ENCODE data around the gene JUN. TPM values are rescaled to one million over a fixed set of nuclear protein-coding genes. Genes with fewer than 3 reads are reported as not detected.
A peak's percentile ranks its signal among the peaks of the same experiment; 100 is the strongest.

JUN gene
- total RNA-seq, 1 experiment from 2014 or later: 132 TPM

GRCh38 chr1:58764294-58764978 is 19.4 kb downstream of the JUN start:
- DNase-seq (ENCODE audit: low read depth): peak; percentile 90

GRCh38 chr1:58763214-58763613 is 20.6 kb downstream of the JUN start:
- DNase-seq (ENCODE audit: low read depth): peak; percentile 95

GRCh38 chr1:58762806-58763205 is 21.0 kb downstream of the JUN start:
- peak; percentile 74 for DNase-seq (ENCODE audit: low read depth)

DNA sequence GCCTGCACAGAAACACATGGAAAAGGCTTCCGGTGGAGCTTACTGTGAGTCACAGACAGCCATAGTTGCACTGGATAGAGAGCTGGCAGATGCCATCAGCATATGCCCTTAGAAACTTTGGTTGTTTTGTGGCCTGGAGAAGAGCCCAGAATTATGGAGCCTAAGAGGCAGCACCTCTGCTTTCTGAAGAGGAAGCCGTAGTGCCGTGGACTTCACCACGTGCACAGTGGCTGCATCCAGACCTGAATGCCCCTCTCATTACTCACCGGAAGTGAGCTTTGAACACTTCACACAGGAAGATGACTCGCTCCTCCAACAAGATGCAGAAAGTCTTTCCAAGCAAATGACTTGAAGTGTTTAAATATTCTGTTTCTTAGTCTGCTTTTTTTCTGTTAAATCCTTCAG is 28.4 kb downstream of the JUN start:
- DNase-seq (ENCODE audit: low read depth): peak; percentile 100

- no peak for DNase-seq (ENCODE audit: low read depth)
Observed at GRCh38 chr1:58754683-58755467, 29.0 kb downstream of the JUN start.

DNA sequence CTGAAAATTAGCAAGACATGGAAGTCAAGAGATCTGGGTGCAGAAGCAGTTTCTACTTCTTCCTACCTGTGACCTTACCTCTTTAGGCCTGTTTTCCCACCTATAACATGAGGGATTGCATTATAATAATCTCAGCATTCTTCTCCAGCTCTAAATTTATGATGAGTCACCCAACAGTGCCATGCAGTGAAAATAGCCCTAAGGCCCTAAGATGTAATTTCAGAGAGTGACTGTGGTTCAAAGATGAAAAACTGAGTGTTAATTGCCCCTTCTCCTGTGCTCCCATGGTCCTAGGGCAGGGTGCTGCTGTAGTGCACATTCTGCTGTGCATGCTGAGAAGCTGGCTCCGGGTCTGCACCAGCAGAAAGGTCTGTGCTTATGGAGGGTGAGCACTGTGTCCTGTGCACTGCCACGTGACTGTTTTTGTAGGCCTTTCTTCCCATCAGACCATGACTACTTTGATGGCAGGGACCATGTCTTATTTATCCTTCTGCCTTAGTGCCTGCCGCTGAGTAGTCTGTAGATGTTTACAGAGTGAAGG is 29.7 kb downstream of the JUN start:
- DNase-seq (ENCODE audit: low read depth): no peak

- no peak for DNase-seq (ENCODE audit: low read depth)
Observed at GRCh38 chr1:58753431-58753866, 30.4 kb downstream of the JUN start.

- DNase-seq (ENCODE audit: low read depth): no peak
Observed at GRCh38 chr1:58749646-58750045, 34.2 kb downstream of the JUN start.

DNA sequence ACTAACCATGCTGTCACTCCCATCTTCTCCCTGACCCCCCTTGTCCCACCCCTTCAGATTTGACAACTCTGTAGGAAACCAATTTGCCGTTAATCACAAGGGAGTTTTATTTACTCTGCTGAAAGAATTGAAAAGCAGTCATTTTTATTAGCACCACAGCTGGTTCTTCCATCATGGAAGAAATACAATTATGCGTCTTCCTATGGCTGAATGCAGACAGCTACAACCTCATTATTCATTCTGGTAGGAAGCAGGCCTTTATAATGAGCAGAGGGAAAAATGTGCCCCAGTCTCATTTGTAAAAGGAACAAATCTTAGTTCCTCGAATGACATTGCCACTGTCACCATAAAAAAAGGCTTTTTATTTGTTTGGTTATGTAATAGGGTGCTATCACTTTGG is 35.2 kb downstream of the JUN start:
- DNase-seq (ENCODE audit: low read depth): no peak

GRCh38 chr1:58746757-58747156 is 37.1 kb downstream of the JUN start:
- peak; percentile 77 for DNase-seq (ENCODE audit: low read depth)

DNA sequence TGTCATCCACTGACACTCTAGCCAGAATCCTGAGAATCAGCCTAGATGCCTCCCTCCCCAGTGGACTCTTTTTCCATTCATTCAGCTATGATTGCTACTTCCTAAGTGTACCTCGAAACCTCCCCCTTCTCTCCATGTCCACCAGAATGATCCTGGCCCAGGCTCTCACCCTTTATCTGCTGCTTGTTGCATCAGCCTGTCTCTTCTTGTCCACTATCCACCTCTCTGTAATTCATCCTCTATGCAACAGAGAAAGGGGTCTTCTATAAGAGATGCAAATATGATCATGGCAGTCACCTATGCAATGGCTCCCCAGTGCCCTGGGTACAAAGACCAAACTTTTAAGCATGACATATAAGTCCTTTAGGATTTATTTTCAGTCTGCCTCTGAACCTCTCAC is 37.7 kb downstream of the JUN start:
- DNase-seq (ENCODE audit: low read depth): no peak

GRCh38 chr1:58745666-58746065 is 38.2 kb downstream of the JUN start:
- DNase-seq (ENCODE audit: low read depth): no peak

GRCh38 chr1:58745117-58745516 is 38.7 kb downstream of the JUN start:
- no peak for DNase-seq (ENCODE audit: low read depth)

GRCh38 chr1:58741678-58742553 is 41.9 kb downstream of the JUN start:
- DNase-seq (ENCODE audit: low read depth): no peak

DNA sequence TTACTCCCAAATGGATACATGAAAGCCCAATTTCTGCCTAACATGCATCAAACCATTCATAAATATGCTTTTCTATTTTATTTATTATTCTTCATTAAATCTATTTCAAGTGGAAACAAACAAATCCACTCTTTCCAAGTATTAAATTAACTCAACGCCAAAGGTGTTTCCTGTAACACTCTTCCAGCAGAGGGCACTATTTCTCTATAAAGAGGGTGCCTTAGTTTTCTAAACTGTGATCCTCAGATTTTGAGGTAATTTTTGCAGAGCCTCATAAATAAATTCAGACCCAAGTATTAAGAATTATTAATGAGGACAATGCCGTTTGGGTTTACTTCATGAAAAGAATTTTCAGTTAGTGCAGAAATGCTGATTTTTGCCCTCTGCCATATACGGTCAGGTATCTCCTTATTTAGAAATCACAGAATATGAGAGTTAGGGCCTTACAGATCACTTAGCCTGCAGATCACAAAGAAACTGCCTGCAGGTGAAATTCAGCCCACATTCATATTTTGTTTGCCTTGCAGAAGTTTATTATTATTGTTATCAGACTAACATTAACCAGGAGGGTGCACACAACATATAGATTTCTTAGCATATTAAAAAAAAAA is 43.9 kb downstream of the JUN start:
- peak; percentile 61 for DNase-seq (ENCODE audit: low read depth)

DNA sequence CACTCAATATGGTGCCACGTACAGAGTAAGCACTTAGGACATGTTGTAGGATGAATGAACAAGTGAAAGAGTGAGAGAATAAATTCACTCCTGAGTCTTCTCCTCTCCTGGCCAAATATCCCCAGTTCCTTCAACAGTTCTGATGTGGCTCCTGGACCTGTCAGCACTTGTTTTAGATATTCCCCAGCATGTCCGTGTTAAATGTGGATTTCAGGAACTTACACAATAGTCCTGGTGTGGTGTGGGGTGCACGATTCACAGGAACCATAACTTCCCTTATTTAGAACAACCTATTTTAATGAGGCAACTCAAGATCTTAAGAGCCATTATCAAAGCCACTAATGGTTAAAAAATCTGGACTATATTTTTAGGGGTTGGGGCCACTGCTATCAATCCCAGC is 45.0 kb downstream of the JUN start:
- DNase-seq (ENCODE audit: low read depth): no peak

GRCh38 chr1:58735586-58735985 is 48.3 kb downstream of the JUN start:
- DNase-seq (ENCODE audit: low read depth): no peak

DNA sequence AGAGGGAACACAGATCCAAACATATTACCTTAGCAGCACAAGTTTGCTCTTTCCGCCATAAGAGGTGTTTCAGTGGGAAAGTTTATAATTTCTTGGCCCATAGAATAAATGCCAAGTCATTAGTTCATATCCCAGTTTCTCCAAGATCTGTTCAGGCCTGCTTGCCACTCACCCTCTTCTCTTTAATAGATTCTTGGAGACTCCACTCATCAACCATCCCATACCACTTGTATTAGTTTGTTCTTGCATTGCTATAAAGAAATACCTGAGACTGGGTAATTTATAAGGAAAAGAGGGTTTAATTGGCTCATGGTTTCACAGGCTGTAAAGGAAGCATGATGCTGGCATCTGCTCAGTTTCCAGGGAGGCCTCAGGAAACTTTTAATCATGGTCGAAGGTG is 49.2 kb downstream of the JUN start:
- no peak for DNase-seq (ENCODE audit: low read depth)

GRCh38 chr1:58732087-58732775 is 51.6 kb downstream of the JUN start:
- no peak for DNase-seq (ENCODE audit: low read depth)
